Omental fat pad (tissue), 4 donors: Measurements from ENCODE around the gene SIGLEC10. TPM values are rescaled to one million over a fixed set of nuclear protein-coding genes. Genes with fewer than 3 reads are reported as not detected.
"Not testable (repeated sequence)": the region's sequence is repeated elsewhere in the genome, so short reads cannot be mapped to it uniquely, and the experiment has no call there.

ENCODE experiments used
- ATAC-seq: fragments of 150-250 bp; one replicate; pipeline ENCODE4 v1.9.1; 2016; ENCODE audit warnings: mild to moderate bottlenecking, moderate library complexity; ENCODE audit not compliant: low FRiP score
- DNase-seq: peaks from one replicate; pipeline ENCODE4 v3.0.0-alpha.2; 2019; ENCODE audit warnings: low spot score
- CTCF ChIP-seq, 3 donors: fragments of 450-650 bp; IDR thresholded peaks; one replicate each; pipeline ENCODE4 v1.5.1; 2016 to 2017; ENCODE audit warnings: antibody characterized with exemption in 3 of 3, mild to moderate bottlenecking in 3 of 3, moderate library complexity in 2 of 3
- total RNA-seq, 4 donors: library from RNA; depleted of rRNA; stranded (reverse); fragments of >200 nt; gene quantifications; one replicate each; pipeline ENCODE4 v1.1.0, GENCODE V29; 2016

The SIGLEC10 gene
- total RNA-seq, 4 donors from 2014 or later, result 1.1 to 3.9 (median 2.8) TPM

GRCh38 chr19:51434456-51434855 is 17.0 kb upstream of the SIGLEC10 start:
- ATAC-seq, result no peak
- no peak for TF ChIP-seq CTCF (IDR thresholded peaks at IDR 0.05)
- DNase-seq, result no peak

GRCh38 chr19:51433043-51433442 is 15.6 kb upstream of the SIGLEC10 start:
- no peak for DNase-seq
- ATAC-seq, result no peak
- TF ChIP-seq CTCF (IDR thresholded peaks at IDR 0.05), result no peak

GRCh38 chr19:51431124-51431523 is 13.7 kb upstream of the SIGLEC10 start:
- TF ChIP-seq CTCF (IDR thresholded peaks at IDR 0.05), result no peak
- ATAC-seq, result no peak
- no peak for DNase-seq

GRCh38 chr19:51430221-51430620 is 12.8 kb upstream of the SIGLEC10 start:
- no peak for DNase-seq
- no peak for ATAC-seq
- TF ChIP-seq CTCF (IDR thresholded peaks at IDR 0.05), result no peak

GRCh38 chr19:51427201-51427600 is 9.8 kb upstream of the SIGLEC10 start:
- TF ChIP-seq CTCF (IDR thresholded peaks at IDR 0.05), result no peak
- no peak for ATAC-seq
- no peak for DNase-seq

GRCh38 chr19:51422053-51422448 is 4.6 kb upstream of the SIGLEC10 start:
- DNase-seq (peak; percentile 92), ATAC-seq (peak; percentile 73)
- peak in 1 of 3 donors; percentile 83 for TF ChIP-seq CTCF (IDR thresholded peaks at IDR 0.05)

GRCh38 chr19:51421229-51422052 is 4.0 kb upstream of the SIGLEC10 start:
- TF ChIP-seq CTCF (IDR thresholded peaks at IDR 0.05), result no peak
- ATAC-seq (no peak), DNase-seq (no peak)

GRCh38 chr19:51420511-51420910 is 3.1 kb upstream of the SIGLEC10 start:
- not testable (repeated sequence) for DNase-seq, ATAC-seq
